ENCODE measurements around the gene GARS1. TPM values are rescaled to one million over a fixed set of nuclear protein-coding genes. Genes with fewer than 3 reads are reported as not detected.
A peak's percentile ranks its signal among the peaks of the same experiment; 100 is the strongest.

The GARS1 gene
- polyA plus RNA-seq, 3 donors = 46.0 to 68.4 (median 48.6) TPM

- intact Hi-C loops (cut with micrococcal nuclease) = no loop called here
- H3K9me3 Mint-ChIP-seq = no peaks in the 10 kb centered on the region
- Histone ChIP-seq H3K4me1 (ENCODE audit: control insufficient read depth in 1 of 2, insufficient read depth in 2 of 2, low read length in 2 of 2) (peaks cover 16 to 21% of the 10 kb centered on the region in 2 donors), H3K4me2 (replicated peaks; ENCODE audit: extremely low read depth, low read length, poor library complexity, severe bottlenecking) (no peak overlapping the region), H3K9me3 (replicated peaks in 1 of 2; ENCODE audit: control insufficient read depth in 1 of 2, insufficient read depth in 1 of 2, low read length in 2 of 2) (no peaks in the 10 kb centered on the region), H3K4me3 (replicated peaks in 1 of 3; ENCODE audit: low read depth in 2 of 3, low read length in 3 of 3) (no peak overlapping the region), H3K27ac (ENCODE audit: low read depth in 1 of 2, low read length in 2 of 2) (peak overlapping the region in 1 of 2 donors; percentile 65), H2AFZ (ENCODE audit: insufficient read depth, low read depth, low read length, poor library complexity, severe bottlenecking) (no peak overlapping the region), H3K27me3 (ENCODE audit: control insufficient read depth in 2 of 2, insufficient read depth in 2 of 2, low read length in 2 of 2) (no peaks in the 10 kb centered on the region), H3K36me3 (replicated peaks in 1 of 2; ENCODE audit: control insufficient read depth in 1 of 2, insufficient read depth in 2 of 2, low read length in 2 of 2) (peaks cover 35 to 58% of the 10 kb centered on the region in 2 donors), H3K79me2 (ENCODE audit: insufficient read depth, low read length) (no peaks in the 10 kb centered on the region), H3K9ac (ENCODE audit: insufficient read depth, low read length, poor library complexity, severe bottlenecking) (no peak overlapping the region), H4K20me1 (ENCODE audit: insufficient read depth, low read length) (no peaks in the 10 kb centered on the region)
- H3K36me3 Mint-ChIP-seq = peaks cover 43 to 48% of the 10 kb centered on the region in 2 donors
- no peak overlapping the region for H3K4me3 Mint-ChIP-seq
- H3K27me3 Mint-ChIP-seq (ENCODE audit: low read depth in 3 of 3) = peaks cover 0 to 3% (median 1%) of the 10 kb centered on the region in 3 donors
- DNase-seq = peak; percentile 22 to 73 (median 45)
- no peak for TF ChIP-seq CTCF (IDR thresholded peaks at IDR 0.05)
- peaks cover 22% of the 10 kb centered on the region for H3K4me1 Mint-ChIP-seq
- WGBS (ENCODE audit: insufficient coverage) = no CpG with 5 or more reads among the region's 7 CpGs
- H3K27ac Mint-ChIP-seq = peak overlapping the region; percentile 25 to 90 (median 85)
Measured at GRCh38 chr7:30549931-30550493, 44.7 kb upstream of the GARS1 start.

GRCh38 chr7:30552330-30552729 lies 42.3 kb upstream of the GARS1 start:
- no peak for DNase-seq
- no peak for TF ChIP-seq CTCF (IDR thresholded peaks at IDR 0.05)
- no peaks in the 10 kb centered on the region for H3K9me3 Mint-ChIP-seq
- no peak overlapping the region for H3K4me3 ChIP-seq (replicated peaks in 1 of 3; ENCODE audit: low read depth in 2 of 3, low read length in 3 of 3)
- H3K27me3 ChIP-seq (ENCODE audit: control insufficient read depth in 2 of 2, insufficient read depth in 2 of 2, low read length in 2 of 2) = no peaks in the 10 kb centered on the region
- H3K4me1 ChIP-seq (ENCODE audit: control insufficient read depth in 1 of 2, insufficient read depth in 2 of 2, low read length in 2 of 2) = peaks cover 16 to 21% of the 10 kb centered on the region in 2 donors
- no peak overlapping the region for H3K4me2 ChIP-seq (replicated peaks; ENCODE audit: extremely low read depth, low read length, poor library complexity, severe bottlenecking)
- peaks cover 0 to 3% (median 1%) of the 10 kb centered on the region in 3 donors for H3K27me3 Mint-ChIP-seq (ENCODE audit: low read depth in 3 of 3)
- no peak overlapping the region for H3K27ac ChIP-seq (ENCODE audit: low read depth in 1 of 2, low read length in 2 of 2)
- H3K9me3 ChIP-seq (replicated peaks in 1 of 2; ENCODE audit: control insufficient read depth in 1 of 2, insufficient read depth in 1 of 2, low read length in 2 of 2) = no peaks in the 10 kb centered on the region
- H2AFZ ChIP-seq (ENCODE audit: insufficient read depth, low read depth, low read length, poor library complexity, severe bottlenecking) = no peak overlapping the region
- H3K36me3 Mint-ChIP-seq = peaks cover 30 to 36% of the 10 kb centered on the region in 2 donors
- H4K20me1 ChIP-seq (ENCODE audit: insufficient read depth, low read length) = peaks cover 3% of the 10 kb centered on the region
- H3K4me1 Mint-ChIP-seq = peaks cover 22% of the 10 kb centered on the region
- no peak overlapping the region for H3K9ac ChIP-seq (ENCODE audit: insufficient read depth, low read length, poor library complexity, severe bottlenecking)
- H3K4me3 Mint-ChIP-seq = no peak overlapping the region
- no CpG with 5 or more reads among the region's 1 CpG for WGBS (ENCODE audit: insufficient coverage)
- H3K27ac Mint-ChIP-seq = peak overlapping the region in 2 of 7 donors; percentile 17 to 22
- no peaks in the 10 kb centered on the region for H3K79me2 ChIP-seq (ENCODE audit: insufficient read depth, low read length)
- intact Hi-C loops (cut with micrococcal nuclease) = no loop called here
- peaks cover 37 to 54% of the 10 kb centered on the region in 2 donors for H3K36me3 ChIP-seq (replicated peaks in 1 of 2; ENCODE audit: control insufficient read depth in 1 of 2, insufficient read depth in 2 of 2, low read length in 2 of 2)

All from CD14-positive monocyte (primary cell).